ENCODE measurements around the gene ACP6.

Gene ACP6

GRCh38 chr1:147664206-147664605 is 6.1 kb downstream of the ACP6 start:
- Histone ChIP-seq H3K27ac (peak overlapping the region; percentile 71), H3K9me3 (no peaks in the 10 kb centered on the region), H3K27me3 (no peaks in the 10 kb centered on the region), H3K4me3 (ENCODE audit: low read depth in 1 of 2, low read length in 1 of 2) (no peak overlapping the region), H3K36me3 (peaks cover under 1% of the 10 kb centered on the region), H3K4me1 (ENCODE audit: control insufficient read depth in 1 of 2, insufficient read depth in 1 of 2, low read depth in 1 of 2, low read length in 1 of 2) (peaks cover 24 to 28% of the 10 kb centered on the region in 2 experiments)
- no peak for TF ChIP-seq CTCF (IDR thresholded peaks at IDR 0.05)

- no peaks in the 10 kb centered on the region for H3K9me3 ChIP-seq
- TF ChIP-seq CTCF (IDR thresholded peaks at IDR 0.05) = no peak
- no peaks in the 10 kb centered on the region for H3K27me3 ChIP-seq
- H3K36me3 ChIP-seq = peaks cover 46% of the 10 kb centered on the region
- peaks cover 30% of the 10 kb centered on the region in 2 experiments for H3K4me1 ChIP-seq (ENCODE audit: control insufficient read depth in 1 of 2, insufficient read depth in 1 of 2, low read depth in 1 of 2, low read length in 1 of 2)
- no peak overlapping the region for H3K4me3 ChIP-seq (ENCODE audit: low read depth in 1 of 2, low read length in 1 of 2)
- no peak overlapping the region for H3K27ac ChIP-seq
Measured at GRCh38 chr1:147654511-147654910, 15.8 kb downstream of the ACP6 start.

- peak overlapping the region; percentile 94 for H3K27ac ChIP-seq
- no peaks in the 10 kb centered on the region for H3K9me3 ChIP-seq
- no peaks in the 10 kb centered on the region for H3K27me3 ChIP-seq
- no peak overlapping the region for H3K4me3 ChIP-seq (ENCODE audit: low read depth in 1 of 2, low read length in 1 of 2)
- no peak for TF ChIP-seq CTCF (IDR thresholded peaks at IDR 0.05)
- H3K36me3 ChIP-seq = peaks cover 32% of the 10 kb centered on the region
- H3K4me1 ChIP-seq (ENCODE audit: control insufficient read depth in 1 of 2, insufficient read depth in 1 of 2, low read depth in 1 of 2, low read length in 1 of 2) = peaks cover 52% of the 10 kb centered on the region in 2 experiments
Measured at GRCh38 chr1:147652306-147652705, 18.0 kb downstream of the ACP6 start.

GRCh38 chr1:147651466-147651865 is 18.9 kb downstream of the ACP6 start:
- Histone ChIP-seq H3K36me3 (peaks cover 23% of the 10 kb centered on the region), H3K27me3 (no peaks in the 10 kb centered on the region), H3K4me3 (ENCODE audit: low read depth in 1 of 2, low read length in 1 of 2) (peak overlapping the region in 1 of 2 experiments; percentile 60), H3K27ac (peak overlapping the region; percentile 94), H3K9me3 (no peaks in the 10 kb centered on the region), H3K4me1 (ENCODE audit: control insufficient read depth in 1 of 2, insufficient read depth in 1 of 2, low read depth in 1 of 2, low read length in 1 of 2) (peaks cover 60% of the 10 kb centered on the region in 2 experiments)
- no peak for TF ChIP-seq CTCF (IDR thresholded peaks at IDR 0.05)

- TF ChIP-seq CTCF (IDR thresholded peaks at IDR 0.05) = peak; percentile 34
- Histone ChIP-seq H3K9me3 (no peaks in the 10 kb centered on the region), H3K27me3 (no peaks in the 10 kb centered on the region), H3K36me3 (peaks cover 4% of the 10 kb centered on the region), H3K27ac (peak overlapping the region; percentile 94), H3K4me1 (ENCODE audit: control insufficient read depth in 1 of 2, insufficient read depth in 1 of 2, low read depth in 1 of 2, low read length in 1 of 2) (peaks cover 85% of the 10 kb centered on the region in 2 experiments), H3K4me3 (ENCODE audit: low read depth in 1 of 2, low read length in 1 of 2) (peak overlapping the region; percentile 56 to 60)
Measured at GRCh38 chr1:147648933-147649332, 21.4 kb downstream of the ACP6 start.
